ENCODE results near the gene SLC4A1. TPM values are rescaled to one million over a fixed set of nuclear protein-coding genes. Genes with fewer than 3 reads are reported as not detected.
A peak's percentile ranks its signal among the peaks of the same experiment; 100 is the strongest.

Gene SLC4A1
- total RNA-seq, 1 donor from 2014 or later, result 0.08 TPM

DNA sequence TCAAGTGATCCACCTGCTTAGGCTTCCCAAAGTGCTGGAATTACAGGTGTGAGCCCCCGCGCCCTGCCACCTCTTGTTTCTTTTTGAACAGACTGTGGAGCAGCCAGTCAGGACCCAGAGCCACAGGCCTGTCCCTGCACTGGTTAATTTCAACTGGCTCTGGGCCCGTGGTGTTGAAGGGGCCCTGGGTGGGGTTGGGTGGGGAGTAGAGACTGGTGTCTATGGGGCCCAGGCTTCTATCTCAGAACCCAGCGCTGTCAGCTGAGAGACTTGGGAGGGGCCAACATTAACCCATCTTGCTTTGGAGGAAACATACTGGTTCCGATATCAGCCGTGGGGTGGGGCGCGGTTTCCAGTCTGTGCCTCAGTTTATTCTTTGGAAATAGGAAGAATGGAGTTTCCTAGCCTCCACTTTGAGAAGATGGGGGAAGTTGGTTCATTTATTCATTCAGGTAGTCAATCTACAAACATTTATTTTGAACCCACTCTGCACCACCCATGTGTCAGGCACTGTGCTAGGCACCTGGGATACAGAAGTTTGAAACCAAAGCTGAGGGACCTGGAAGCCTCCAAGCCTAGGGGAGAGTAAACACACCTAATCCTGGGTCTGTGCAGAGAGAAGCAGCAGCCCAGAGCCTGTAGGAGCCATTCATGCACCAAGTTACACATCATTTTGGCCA is 15.5 kb upstream of the SLC4A1 start:
- no peak for DNase-seq (ENCODE audit: low spot score)

DNA sequence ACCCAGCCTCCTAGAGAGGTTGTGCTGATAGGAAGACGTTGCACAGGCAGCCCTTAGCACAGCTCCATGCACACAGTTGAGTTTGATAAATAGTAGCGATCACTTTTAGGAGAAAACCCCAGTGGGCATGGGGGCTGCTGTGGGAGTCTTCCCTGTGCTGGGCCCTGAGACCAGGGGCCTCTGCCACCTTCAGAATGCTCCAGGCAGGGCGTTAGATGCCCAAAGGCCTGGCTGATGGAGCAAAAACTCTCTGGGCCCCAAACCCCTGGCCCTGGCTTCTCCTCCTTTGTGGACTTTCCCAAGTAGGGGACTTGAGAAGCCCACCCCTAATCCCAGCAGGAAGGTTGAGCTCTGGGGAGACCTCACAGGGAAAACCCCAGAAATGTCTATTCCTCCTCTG is 14.3 kb upstream of the SLC4A1 start:
- no peak for DNase-seq (ENCODE audit: low spot score)

GRCh38 chr17:44281570-44281969 is 13.6 kb upstream of the SLC4A1 start:
- DNase-seq (ENCODE audit: low spot score), result no peak

- no peak for DNase-seq (ENCODE audit: low spot score)
Measured at GRCh38 chr17:44280392-44280937, 12.5 kb upstream of the SLC4A1 start.

DNA sequence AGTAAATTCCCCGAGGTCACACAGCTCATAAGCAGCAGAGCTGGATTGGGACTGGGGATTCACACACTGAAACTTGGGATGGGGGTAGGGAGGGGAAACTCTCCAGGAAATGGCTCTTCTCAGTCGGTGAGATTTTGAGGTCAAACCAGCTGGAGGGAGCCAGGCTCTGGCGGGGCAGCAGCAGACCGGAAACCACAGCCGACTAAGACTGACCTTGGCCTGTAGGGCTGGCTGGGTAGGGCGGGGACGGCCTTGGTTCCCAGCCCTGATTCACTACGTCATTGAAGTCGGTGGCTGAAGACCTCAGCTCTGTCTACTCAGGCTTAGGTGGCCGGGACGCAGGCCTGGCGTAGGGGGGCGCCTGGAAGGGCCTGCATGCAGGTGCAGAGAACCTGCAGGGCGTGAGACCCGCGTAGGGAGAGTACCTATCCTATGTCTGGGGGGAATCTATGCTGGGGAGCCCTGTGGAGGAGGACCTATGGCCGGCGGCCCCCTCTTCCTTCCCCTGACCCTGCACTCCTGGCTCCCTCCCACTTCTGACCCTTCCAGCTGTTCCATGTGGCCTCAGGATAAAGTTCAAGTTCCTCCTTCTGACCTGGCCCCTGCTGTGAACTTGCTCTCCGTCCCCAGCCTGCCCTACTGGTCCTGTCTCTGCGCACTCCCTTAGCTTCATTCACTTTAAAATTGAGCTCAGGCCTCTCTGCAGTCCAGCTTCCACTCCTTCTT is 11.9 kb upstream of the SLC4A1 start:
- DNase-seq (ENCODE audit: low spot score), result peak; percentile 64

- no peak for DNase-seq (ENCODE audit: low spot score)
Measured at GRCh38 chr17:44279346-44279665, 11.4 kb upstream of the SLC4A1 start.

- DNase-seq (ENCODE audit: low spot score), result no peak
Measured at GRCh38 chr17:44277976-44278375, 10.0 kb upstream of the SLC4A1 start.

DNA sequence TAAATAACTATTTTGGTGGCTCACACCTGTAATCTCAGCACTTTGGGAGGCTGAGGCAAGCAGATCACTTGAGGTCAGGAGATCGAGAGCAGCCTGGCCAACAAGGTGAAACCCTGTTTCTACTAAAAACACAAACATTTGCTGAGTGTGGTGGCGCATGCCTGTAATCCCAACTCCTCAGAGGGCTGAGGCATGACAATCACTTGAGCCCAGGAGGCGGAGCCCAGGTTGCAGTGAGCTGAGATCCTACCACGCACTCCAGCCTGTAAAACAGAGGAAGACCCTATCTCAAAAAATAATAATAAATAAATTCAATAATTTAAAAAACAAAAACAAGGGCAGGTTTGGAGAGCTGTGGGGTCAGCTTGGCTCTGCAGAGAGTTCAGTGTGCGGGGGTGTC is 5.7 kb upstream of the SLC4A1 start:
- DNase-seq (ENCODE audit: low spot score), result no peak

DNA sequence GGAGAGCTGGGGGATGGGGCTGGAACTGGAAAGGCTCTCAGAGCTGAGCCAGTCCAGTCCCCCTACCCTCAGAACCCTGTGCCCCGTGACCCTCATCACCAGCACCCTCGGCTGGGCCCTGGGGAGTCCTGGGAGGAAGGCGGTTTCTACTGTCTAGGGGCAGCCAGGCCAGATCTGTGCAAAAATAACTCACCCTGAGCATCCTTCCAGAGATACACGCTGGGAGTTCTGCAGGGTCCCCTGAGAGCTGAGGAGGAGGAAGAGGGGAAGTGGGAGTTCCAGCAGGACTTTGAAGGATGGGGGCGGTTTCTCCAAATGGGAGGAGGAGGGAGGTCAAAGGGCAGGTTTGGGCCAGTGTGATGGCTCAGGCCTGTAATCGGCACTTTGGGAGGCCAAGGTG is 5.0 kb upstream of the SLC4A1 start:
- no peak for DNase-seq (ENCODE audit: low spot score)

DNA sequence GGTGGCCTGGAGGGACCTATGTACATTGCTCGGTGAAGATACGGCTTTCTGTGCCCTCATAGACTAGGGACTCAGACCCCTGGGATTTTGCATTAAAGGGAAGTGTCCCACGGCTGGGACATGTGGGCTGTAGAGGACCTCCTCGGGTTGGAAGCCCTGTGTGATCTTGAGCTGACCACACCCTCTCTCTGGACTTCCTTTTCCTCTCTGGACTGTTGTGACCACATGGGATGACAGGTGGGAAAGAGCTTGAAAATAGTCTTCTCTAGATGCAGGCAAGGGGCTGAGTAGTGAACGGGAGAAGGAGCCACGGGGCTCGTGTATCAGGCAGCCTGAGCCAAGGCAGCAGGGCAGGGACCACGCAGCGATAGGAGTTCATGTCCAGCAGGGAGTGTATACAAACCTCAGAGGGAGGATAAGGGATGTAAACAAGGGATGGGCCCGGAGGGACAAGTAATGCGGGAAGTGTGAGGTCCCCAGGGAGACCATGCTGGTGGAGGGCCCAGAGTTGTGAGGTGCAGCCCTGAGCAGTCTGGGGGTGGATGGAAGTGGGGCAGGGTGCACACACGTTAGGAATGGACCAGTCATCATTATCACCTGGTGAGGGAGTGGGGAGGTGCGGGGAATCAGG is 4.5 kb upstream of the SLC4A1 start:
- no peak for DNase-seq (ENCODE audit: low spot score)

- no peak for DNase-seq (ENCODE audit: low spot score)
Measured at GRCh38 chr17:44269535-44270240, 1.8 kb upstream of the SLC4A1 start.

DNA sequence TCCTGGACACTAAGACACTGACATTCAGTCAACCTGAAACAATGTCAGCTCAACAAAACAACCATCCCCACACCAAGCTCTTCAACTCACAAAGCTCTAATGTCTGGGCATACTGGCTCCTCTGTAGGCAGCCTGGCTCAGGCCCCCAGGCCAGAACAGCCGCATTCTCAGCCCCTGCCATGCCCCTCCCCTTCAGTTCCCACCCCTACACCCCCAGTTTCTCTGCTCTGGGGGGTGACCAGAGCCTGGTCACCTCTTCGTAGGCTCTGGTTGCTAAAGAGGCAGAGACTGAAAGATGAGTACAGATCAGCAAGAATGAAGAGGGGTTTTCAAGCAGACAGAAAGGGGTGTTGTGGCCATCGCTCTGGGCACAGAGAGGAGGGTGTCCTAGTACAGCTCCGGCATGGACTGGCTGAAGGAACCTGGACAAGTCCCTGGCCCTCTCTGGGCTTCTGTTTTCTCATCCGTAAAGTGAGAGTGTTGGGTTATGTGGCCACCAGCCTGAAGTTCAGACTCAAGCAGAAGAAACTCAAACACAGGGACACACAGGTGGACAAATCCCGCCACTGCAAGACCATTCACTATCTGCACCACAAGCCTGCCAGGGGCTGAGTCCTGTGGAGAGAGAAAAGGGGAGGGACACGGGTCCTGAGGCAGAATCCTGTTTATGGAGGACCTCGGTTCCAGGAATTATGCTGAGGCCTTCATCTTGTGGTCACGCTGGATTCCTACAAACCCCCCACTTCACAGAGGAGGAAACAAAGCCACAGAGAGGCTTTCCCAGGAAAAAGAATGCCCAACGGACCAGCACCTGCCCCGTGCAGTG is 987 bp upstream of the SLC4A1 start:
- no peak for DNase-seq (ENCODE audit: low spot score)

GRCh38 chr17:44267165-44267455 is 825 bp downstream of the SLC4A1 start:
- DNase-seq (ENCODE audit: low spot score), result no peak

GRCh38 chr17:44266402-44267164 is 1.4 kb downstream of the SLC4A1 start:
- no peak for DNase-seq (ENCODE audit: low spot score)

- no peak for DNase-seq (ENCODE audit: low spot score)
Measured at GRCh38 chr17:44263345-44263902, 4.5 kb downstream of the SLC4A1 start.

DNA sequence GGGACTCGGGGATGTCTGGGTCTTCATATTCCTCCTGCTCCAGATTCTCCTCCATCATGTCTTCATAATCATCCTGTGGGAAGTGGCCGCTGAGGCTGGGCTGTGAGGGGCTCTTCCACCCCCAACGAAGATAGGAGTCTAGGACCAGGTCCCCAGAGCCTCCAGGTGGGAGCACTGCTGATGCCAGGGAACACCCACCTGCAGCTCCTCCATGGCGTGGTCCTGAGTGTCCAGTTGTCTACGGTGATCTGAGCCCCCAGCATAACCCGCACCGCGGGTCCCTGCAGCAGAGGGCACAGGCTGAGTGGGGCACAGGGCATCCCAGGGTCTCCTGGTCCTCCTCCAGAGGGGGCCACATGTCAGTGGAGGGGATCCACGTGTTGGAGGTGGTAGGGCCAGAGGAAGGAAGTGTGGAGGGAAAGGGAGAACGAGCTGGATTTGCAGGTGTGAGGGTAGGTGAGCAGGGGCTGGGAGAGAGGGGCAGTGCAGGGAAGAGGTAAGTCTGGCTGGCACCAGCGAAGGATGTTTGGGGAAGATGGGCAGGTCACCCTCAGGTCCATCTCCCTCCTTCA is 5.2 kb downstream of the SLC4A1 start:
- no peak for DNase-seq (ENCODE audit: low spot score)

DNA sequence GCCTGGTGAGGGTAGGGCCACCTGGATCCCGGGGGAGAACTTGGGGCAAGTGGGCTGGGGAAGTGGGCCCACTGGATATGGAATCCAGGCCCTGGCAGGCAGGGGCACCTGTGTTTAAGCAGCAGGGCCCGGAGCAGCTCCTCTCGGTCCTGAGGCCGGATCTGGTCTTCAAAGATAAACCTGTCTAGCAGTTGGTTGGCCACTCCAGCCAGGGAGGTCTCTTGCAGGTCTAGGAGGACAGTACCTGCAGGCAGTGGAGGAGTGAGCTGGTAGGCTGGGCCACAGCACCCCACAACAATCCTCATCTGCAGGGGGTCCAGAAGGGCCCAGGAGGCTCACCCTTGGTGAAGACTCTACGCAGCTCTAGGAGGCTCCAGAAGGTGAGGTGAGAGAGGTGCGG is 7.6 kb downstream of the SLC4A1 start:
- DNase-seq (ENCODE audit: low spot score), result no peak

GRCh38 chr17:44258811-44259351 is 9.1 kb downstream of the SLC4A1 start:
- DNase-seq (ENCODE audit: low spot score), result no peak

DNA sequence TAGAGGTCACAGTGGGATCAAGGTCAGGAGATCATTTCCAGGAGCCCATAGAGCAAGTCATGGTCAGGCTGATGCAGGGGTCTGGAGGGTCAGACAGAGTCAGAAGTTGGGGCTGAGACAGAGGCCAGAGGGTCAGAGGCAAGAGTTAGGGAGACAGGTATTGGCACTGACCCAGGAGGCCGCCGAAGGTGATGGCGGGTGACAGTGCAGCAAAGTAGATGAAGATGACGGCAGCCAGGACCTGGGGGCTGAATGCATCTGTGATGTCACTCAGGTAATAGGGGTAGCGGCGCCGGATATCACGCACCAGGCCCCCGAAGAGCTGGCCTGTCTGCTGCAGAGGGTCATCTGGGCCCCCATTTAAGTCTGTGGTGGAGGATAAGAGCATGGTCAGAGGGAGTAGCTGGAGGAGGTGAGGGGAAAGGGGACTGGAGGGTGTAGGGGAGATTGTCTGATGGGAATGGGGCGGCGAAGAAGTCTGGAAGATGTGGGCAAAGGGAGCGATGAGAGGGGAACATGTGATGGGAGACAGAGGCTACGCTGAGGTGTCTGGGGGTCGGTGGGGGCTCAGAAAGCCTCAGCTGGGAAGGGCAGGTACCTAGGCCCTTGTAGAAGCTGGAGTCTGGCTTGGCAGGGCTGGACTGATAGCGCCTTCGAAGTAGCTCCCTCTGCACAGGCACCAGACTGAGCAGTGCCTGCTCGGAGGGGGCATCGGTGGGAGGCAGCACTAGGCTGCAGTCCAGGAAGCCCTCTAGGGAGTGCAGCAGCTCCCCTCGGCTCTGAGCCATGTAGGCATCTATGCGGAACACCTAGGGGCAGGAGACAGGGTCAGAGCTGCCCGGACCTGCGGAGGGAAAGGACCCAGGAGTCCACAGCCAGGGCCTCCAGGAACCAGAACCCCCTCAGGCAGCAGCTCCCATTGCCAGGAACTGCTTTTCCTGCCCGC is 9.8 kb downstream of the SLC4A1 start:
- DNase-seq (ENCODE audit: low spot score), result no peak

Measured in ureter (tissue), 1 donor.